Measurements from ENCODE around the gene ICE2. TPM values are rescaled to one million over a fixed set of nuclear protein-coding genes. Genes with fewer than 3 reads are reported as not detected.

The ICE2 gene, protein sequence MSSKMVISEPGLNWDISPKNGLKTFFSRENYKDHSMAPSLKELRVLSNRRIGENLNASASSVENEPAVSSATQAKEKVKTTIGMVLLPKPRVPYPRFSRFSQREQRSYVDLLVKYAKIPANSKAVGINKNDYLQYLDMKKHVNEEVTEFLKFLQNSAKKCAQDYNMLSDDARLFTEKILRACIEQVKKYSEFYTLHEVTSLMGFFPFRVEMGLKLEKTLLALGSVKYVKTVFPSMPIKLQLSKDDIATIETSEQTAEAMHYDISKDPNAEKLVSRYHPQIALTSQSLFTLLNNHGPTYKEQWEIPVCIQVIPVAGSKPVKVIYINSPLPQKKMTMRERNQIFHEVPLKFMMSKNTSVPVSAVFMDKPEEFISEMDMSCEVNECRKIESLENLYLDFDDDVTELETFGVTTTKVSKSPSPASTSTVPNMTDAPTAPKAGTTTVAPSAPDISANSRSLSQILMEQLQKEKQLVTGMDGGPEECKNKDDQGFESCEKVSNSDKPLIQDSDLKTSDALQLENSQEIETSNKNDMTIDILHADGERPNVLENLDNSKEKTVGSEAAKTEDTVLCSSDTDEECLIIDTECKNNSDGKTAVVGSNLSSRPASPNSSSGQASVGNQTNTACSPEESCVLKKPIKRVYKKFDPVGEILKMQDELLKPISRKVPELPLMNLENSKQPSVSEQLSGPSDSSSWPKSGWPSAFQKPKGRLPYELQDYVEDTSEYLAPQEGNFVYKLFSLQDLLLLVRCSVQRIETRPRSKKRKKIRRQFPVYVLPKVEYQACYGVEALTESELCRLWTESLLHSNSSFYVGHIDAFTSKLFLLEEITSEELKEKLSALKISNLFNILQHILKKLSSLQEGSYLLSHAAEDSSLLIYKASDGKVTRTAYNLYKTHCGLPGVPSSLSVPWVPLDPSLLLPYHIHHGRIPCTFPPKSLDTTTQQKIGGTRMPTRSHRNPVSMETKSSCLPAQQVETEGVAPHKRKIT
- total RNA-seq: 10 to 100 TPM; 19.8 to 26.6 TPM
- polyA plus RNA-seq: 10 to 100 TPM in 1 of 2 donors, 1 to 10 TPM in 1; 5.7 to 13.8 TPM

DNA sequence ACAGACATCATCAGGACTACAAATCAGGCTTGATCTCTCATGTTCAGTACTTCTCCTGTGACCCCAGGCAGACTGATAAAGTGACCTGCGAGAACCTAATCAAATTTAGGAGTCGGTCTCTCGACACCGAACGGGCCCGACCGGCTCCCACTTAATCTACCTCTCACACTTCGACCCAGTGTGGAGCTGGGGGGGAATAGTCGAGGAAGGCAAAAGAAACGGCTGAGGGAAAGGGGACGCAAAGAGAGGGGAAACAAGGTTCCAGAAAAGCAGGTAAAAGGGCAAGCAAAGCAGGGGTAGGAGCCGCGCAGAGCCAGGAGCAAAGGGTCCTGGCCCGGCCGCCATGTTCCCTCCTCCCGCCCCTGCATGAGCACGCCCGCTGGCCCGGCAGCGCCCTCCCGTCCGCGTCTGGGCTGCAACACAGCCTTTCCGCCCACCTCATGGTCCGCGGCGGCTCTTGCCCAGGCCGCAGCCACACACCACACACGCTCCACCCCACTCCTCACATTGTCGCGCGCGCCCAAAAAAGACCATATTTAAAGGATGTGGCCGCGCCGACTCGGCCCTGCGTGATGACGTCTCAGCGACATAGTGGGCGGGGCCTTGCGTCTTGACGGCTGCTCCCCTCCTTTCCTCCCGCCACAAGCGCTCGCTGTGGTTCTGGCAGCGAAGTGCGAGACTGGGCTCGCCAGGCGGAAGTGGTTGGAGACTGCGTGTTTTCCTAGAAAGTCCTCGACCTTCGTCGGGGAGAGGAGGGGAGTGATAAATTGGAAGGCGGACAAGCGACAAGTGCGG, at the start of gene ICE2:
Gene ICE2, minus strand, starts transcription at position 577 of the 795 bp plus-strand sequence. CDS start 1,165 bp downstream, outside the sequence.
- Histone ChIP-seq H3K4me3 (ENCODE audit: low read depth in 1 of 3, low read length in 3 of 3) (peak within 1 kb of the TSS; percentile 68 to 76 (median 74)), H3K4me1 (ENCODE audit: control insufficient read depth in 4 of 4, insufficient read depth in 4 of 4, low read length in 3 of 4) (peaks cover 15 to 48% (median 32%) of the 10 kb centered on the region in 4 donors), H3K27ac (ENCODE audit: low read depth in 1 of 2, low read length in 2 of 2) (peak within 1 kb of the TSS; percentile 91 to 93), H3K27me3 (ENCODE audit: control insufficient read depth in 4 of 4, insufficient read depth in 4 of 4, low read length in 3 of 4) (no peaks in the 10 kb centered on the region), H3K36me3 (ENCODE audit: control insufficient read depth in 4 of 4, insufficient read depth in 3 of 4, low read depth in 1 of 4, low read length in 3 of 4) (peaks cover 0 to 6% (median 1%) of the 10 kb centered on the region in 4 donors), H3K9ac (ENCODE audit: low read depth in 1 of 2, low read length in 2 of 2) (peak within 1 kb of the TSS; percentile 57 to 83), H3K9me3 (ENCODE audit: control insufficient read depth in 4 of 4, low read length in 3 of 4) (no peaks in the 10 kb centered on the region)
- peak; percentile 96 for DNase-seq (ENCODE audit: low spot score)
- WGBS: under 1% methylated on average over 57 of the region's 57 CpGs
- TF ChIP-seq FOXA1 (IDR thresholded peaks at IDR 0.05): no peak
- TF ChIP-seq NR2F2 (IDR thresholded peaks at IDR 0.05): peak; percentile 76
- peak in 1 of 2 donors; percentile 25 for TF ChIP-seq RAD21 (IDR thresholded peaks at IDR 0.05)
- TF ChIP-seq, protein P1, sequence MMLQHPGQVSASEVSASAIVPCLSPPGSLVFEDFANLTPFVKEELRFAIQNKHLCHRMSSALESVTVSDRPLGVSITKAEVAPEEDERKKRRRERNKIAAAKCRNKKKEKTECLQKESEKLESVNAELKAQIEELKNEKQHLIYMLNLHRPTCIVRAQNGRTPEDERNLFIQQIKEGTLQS (IDR thresholded peaks at IDR 0.05): no peak
- TF ChIP-seq, protein P2, sequence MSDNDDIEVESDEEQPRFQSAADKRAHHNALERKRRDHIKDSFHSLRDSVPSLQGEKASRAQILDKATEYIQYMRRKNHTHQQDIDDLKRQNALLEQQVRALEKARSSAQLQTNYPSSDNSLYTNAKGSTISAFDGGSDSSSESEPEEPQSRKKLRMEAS (IDR thresholded peaks at IDR 0.05): peak; percentile 46
- TF ChIP-seq RXRA (IDR thresholded peaks at IDR 0.05): peak; percentile 53 to 70
- no peak for TF ChIP-seq HNF4G (IDR thresholded peaks at IDR 0.05)
- peak; percentile 22 to 67 for TF ChIP-seq EGR1 (IDR thresholded peaks at IDR 0.05; ENCODE audit: low read depth in 2 of 2)
- peak; percentile 18 for TF ChIP-seq FOXA2 (IDR thresholded peaks at IDR 0.05)
- TF ChIP-seq YY1 (IDR thresholded peaks at IDR 0.05): peak; percentile 96
- TF ChIP-seq, protein P3, sequence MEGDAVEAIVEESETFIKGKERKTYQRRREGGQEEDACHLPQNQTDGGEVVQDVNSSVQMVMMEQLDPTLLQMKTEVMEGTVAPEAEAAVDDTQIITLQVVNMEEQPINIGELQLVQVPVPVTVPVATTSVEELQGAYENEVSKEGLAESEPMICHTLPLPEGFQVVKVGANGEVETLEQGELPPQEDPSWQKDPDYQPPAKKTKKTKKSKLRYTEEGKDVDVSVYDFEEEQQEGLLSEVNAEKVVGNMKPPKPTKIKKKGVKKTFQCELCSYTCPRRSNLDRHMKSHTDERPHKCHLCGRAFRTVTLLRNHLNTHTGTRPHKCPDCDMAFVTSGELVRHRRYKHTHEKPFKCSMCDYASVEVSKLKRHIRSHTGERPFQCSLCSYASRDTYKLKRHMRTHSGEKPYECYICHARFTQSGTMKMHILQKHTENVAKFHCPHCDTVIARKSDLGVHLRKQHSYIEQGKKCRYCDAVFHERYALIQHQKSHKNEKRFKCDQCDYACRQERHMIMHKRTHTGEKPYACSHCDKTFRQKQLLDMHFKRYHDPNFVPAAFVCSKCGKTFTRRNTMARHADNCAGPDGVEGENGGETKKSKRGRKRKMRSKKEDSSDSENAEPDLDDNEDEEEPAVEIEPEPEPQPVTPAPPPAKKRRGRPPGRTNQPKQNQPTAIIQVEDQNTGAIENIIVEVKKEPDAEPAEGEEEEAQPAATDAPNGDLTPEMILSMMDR (IDR thresholded peaks at IDR 0.05; ENCODE audit: low read depth, low read length, missing input control): peak; percentile 18
- TF ChIP-seq HNF4A (conservative IDR thresholded peaks at IDR 0.05): peak in 1 of 2 donors; percentile 19
- TF ChIP-seq TAF1 (conservative IDR thresholded peaks at IDR 0.05): peak; percentile 94
- peak; percentile 9 to 72 for TF ChIP-seq JUND (IDR thresholded peaks at IDR 0.05)
- TF ChIP-seq GABPA (IDR thresholded peaks at IDR 0.05 in 1 of 2, conservative IDR thresholded peaks at IDR 0.05 in 1 of 2): peak; percentile 31 to 77
- TF ChIP-seq, protein P4, sequence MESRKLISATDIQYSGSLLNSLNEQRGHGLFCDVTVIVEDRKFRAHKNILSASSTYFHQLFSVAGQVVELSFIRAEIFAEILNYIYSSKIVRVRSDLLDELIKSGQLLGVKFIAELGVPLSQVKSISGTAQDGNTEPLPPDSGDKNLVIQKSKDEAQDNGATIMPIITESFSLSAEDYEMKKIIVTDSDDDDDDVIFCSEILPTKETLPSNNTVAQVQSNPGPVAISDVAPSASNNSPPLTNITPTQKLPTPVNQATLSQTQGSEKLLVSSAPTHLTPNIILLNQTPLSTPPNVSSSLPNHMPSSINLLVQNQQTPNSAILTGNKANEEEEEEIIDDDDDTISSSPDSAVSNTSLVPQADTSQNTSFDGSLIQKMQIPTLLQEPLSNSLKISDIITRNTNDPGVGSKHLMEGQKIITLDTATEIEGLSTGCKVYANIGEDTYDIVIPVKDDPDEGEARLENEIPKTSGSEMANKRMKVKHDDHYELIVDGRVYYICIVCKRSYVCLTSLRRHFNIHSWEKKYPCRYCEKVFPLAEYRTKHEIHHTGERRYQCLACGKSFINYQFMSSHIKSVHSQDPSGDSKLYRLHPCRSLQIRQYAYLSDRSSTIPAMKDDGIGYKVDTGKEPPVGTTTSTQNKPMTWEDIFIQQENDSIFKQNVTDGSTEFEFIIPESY (IDR thresholded peaks at IDR 0.05): no peak
- TF ChIP-seq, protein P5, sequence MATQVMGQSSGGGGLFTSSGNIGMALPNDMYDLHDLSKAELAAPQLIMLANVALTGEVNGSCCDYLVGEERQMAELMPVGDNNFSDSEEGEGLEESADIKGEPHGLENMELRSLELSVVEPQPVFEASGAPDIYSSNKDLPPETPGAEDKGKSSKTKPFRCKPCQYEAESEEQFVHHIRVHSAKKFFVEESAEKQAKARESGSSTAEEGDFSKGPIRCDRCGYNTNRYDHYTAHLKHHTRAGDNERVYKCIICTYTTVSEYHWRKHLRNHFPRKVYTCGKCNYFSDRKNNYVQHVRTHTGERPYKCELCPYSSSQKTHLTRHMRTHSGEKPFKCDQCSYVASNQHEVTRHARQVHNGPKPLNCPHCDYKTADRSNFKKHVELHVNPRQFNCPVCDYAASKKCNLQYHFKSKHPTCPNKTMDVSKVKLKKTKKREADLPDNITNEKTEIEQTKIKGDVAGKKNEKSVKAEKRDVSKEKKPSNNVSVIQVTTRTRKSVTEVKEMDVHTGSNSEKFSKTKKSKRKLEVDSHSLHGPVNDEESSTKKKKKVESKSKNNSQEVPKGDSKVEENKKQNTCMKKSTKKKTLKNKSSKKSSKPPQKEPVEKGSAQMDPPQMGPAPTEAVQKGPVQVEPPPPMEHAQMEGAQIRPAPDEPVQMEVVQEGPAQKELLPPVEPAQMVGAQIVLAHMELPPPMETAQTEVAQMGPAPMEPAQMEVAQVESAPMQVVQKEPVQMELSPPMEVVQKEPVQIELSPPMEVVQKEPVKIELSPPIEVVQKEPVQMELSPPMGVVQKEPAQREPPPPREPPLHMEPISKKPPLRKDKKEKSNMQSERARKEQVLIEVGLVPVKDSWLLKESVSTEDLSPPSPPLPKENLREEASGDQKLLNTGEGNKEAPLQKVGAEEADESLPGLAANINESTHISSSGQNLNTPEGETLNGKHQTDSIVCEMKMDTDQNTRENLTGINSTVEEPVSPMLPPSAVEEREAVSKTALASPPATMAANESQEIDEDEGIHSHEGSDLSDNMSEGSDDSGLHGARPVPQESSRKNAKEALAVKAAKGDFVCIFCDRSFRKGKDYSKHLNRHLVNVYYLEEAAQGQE (IDR thresholded peaks at IDR 0.05): peak; percentile 93
- TF ChIP-seq SP1 (IDR thresholded peaks at IDR 0.05): peak; percentile 84

All from liver (tissue), 9 donors.